HAP-1 (cell line): Measurements from ENCODE around the gene MED27.
A peak's percentile ranks its signal among the peaks of the same experiment; 100 is the strongest.

Experiments used
- DNase-seq, 2 experiments: peaks; one replicate each; pipeline ENCODE4 v3.0.0-alpha.2; 2016 to 2020; ENCODE audit warnings: low spot score in 2 of 2
- H3K27me3 ChIP-seq: fragments of 250-450 bp; sonication (Bioruptor Pico); 2 replicates; pipeline ENCODE4 v1.5.1; 2020; ENCODE audit warnings: low read depth, mild to moderate bottlenecking, moderate library complexity
- H3K36me3 ChIP-seq: fragments of 250-450 bp; sonication (Bioruptor Pico); replicated peaks from 2 replicates; pipeline ENCODE4 v1.5.1; 2020; ENCODE audit warnings: mild to moderate bottlenecking
- H3K4me1 ChIP-seq: fragments of 250-450 bp; sonication (Bioruptor Pico); 2 replicates; pipeline ENCODE4 v1.5.1; 2020; ENCODE audit warnings: mild to moderate bottlenecking
- H3K4me3 ChIP-seq: fragments of 250-450 bp; sonication (Bioruptor Pico); 2 replicates; pipeline ENCODE4 v1.5.1; 2020; ENCODE audit warnings: mild to moderate bottlenecking, moderate library complexity
- H3K9me3 ChIP-seq: fragments of 250-450 bp; sonication (Bioruptor Pico); 2 replicates; pipeline ENCODE4 v1.5.1; 2020; ENCODE audit warnings: mild to moderate bottlenecking, moderate library complexity
- in situ Hi-C: fragments of 300-500 bp; cut with MboI; formaldehyde crosslinking; loops from 3 replicates; pipeline ENCODE4 v1.14.3; 2020; ENCODE audit warnings: low sequenced_read_pairs, inconsistent platforms, mixed read lengths

MED27 gene

DNA sequence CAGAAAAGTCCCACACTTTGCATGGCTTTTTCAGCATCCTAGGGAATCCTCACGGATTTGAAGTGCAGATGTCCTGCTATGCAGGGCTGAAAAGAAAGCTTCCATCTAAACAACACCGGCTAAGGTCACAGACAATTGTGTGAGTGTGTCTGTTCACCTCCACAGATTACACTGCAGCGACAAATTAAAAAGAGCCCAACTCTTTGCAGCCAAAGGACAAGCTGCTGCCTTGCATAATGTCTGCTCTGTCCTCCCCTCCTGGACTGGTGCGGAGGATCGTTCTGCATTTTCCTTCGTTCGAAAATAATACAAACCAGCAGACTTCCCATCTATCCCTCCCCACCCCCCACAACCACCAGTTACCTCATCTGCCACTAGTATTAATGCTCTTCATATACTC, 169.1 kb downstream of the MED27 start:
- peaks cover 6% of the 10 kb centered on the region; the same call in 1 of the 2 replicates for H3K4me1 ChIP-seq
- no peaks in the 10 kb centered on the region for H3K36me3 ChIP-seq
- no peak overlapping the region for H3K4me3 ChIP-seq
- DNase-seq: no peak
- in situ Hi-C loops: no loop called here
- H3K9me3 ChIP-seq: no peaks in the 10 kb centered on the region
- H3K27me3 ChIP-seq: no peaks in the 10 kb centered on the region

DNA sequence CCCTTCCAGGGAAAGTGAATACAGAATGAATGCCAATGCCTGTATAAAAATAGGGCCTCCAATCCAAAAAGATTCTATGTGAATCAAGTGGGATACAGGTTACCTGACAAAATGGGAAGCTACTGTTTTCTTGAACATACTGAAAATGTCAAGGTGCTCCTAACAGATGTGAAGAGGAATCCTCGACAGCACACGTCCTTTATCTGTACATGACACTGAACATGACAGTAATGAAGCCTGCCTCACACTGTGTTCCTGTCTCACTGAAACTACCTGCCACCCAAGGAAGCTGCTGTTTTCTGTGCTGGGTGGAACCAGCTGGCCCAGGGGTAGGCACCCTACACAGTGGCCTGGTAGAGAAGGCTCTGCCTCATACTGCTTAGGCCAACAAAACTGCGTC, 174.5 kb downstream of the MED27 start:
- in situ Hi-C loops: no loop called here
- no peaks in the 10 kb centered on the region for H3K4me1 ChIP-seq
- DNase-seq: no peak
- no peaks in the 10 kb centered on the region for H3K36me3 ChIP-seq
- H3K9me3 ChIP-seq: no peaks in the 10 kb centered on the region
- H3K27me3 ChIP-seq: no peaks in the 10 kb centered on the region
- H3K4me3 ChIP-seq: no peak overlapping the region

DNA sequence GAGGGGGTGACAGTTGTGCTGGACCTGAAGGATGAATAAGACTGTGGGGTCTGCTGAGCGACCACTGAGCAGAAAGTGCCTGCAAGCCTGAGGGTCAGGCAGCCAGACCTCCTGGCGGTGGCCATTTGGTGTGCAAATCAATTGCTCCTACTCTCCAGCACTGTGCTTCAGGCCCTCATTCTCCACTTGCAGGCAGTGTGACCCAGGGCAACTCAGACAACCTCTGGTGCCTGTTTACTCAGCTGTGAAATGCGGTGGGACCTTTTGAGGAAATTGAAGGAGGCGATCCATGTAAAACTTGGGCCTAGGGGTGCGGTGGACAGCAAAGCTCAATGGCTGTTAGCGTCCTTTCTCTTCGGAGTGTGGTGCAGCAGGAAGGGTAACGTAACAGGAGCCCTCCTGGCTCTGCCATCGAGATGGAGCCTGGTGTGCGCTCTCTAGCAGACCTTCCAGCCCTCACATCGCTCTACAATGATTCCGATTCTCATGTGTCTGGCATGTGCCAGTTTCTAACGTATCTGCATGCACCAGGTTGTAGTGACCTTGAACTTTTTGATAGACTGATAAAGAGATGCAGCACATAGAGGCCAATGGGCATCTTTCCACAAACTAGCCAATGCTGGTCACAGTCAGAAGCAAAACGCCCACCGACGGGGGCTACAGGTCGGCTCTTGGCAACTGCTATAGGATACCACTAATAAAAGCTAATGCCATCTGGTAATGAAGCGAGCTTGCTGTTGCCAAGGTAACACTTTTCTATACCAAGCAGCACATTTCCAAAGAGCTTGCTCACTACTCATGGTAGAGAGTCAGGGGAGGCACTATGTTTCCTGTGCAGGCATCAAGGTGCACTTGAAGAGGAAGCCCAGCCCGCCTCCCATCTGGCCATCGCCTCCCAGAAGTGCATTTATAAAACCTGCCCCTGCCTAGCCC, 180.1 kb downstream of the MED27 start:
- in situ Hi-C loops: no loop called here

DNA sequence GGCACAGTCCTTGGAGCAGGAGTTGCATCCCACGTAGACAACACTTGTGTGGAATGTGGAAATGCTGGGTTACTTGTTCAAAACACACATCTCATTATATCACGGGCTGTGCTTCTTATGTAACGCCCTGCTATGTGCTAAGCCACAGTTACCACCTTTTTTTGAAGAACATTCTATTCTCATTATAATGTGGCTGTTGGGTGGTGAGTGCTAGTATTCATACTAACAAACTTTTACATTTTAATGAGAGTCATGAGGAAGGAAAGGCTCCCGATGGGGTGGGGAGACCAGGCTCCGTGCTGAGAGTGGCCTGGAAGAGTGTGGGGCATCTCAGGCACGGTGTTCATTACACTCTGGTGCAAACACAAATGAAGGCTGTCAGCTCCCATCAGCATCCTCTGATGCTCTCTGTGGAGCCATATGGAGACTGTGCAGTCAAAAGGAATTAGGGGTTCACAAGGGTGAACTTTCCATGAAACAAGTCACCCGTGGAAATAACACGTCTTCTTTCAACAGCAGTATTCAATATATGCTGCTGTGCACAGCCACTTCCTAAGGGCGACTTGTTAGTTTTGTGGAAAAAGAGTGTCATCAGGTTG, 186.7 kb downstream of the MED27 start:
- H3K4me1 ChIP-seq: peaks cover 33% of the 10 kb centered on the region
- peak; percentile 43 to 55 for DNase-seq
- no peak overlapping the region for H3K4me3 ChIP-seq
- H3K27me3 ChIP-seq: no peaks in the 10 kb centered on the region
- H3K36me3 ChIP-seq: no peaks in the 10 kb centered on the region
- in situ Hi-C loops: no loop called here
- H3K9me3 ChIP-seq: no peaks in the 10 kb centered on the region

More for the DNA sequence above, 180.1 kb downstream of the MED27 start:
- no peak overlapping the region for H3K4me3 ChIP-seq
- H3K27me3 ChIP-seq: no peaks in the 10 kb centered on the region
- no peaks in the 10 kb centered on the region for H3K4me1 ChIP-seq
- no peaks in the 10 kb centered on the region for H3K36me3 ChIP-seq
- no peaks in the 10 kb centered on the region for H3K9me3 ChIP-seq
- no peak for DNase-seq

DNA sequence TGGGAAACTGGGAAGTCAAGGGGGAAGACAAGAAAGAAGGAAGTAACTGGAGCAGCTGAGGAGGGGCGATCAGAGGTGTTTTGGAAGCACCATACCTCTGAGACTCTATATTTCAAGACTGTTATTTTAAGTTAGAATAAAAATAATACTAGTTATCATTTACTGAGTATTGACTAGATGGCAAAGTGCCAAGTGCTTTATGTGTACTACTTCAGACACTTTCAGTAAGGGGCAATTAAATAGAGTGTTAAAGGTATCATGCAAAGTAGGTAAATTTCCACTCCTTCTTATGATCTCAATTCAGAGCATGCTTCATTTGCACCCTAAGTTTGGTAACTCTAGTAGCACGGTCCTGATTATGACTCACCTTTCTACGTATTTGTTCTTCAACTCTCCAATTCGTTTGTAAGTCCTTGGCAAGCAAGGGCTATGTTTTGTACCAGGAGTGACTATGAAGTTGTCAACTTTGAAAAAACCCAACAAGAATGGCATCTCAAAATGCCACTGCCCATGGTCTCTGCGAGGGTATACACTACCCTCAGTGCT, 187.4 kb downstream of the MED27 start:
- Histone ChIP-seq H3K36me3 (no peaks in the 10 kb centered on the region), H3K4me1 (peaks cover 33% of the 10 kb centered on the region), H3K27me3 (no peaks in the 10 kb centered on the region), H3K4me3 (no peak overlapping the region), H3K9me3 (no peaks in the 10 kb centered on the region)
- no peak for DNase-seq
- in situ Hi-C loops: no loop called here

DNA sequence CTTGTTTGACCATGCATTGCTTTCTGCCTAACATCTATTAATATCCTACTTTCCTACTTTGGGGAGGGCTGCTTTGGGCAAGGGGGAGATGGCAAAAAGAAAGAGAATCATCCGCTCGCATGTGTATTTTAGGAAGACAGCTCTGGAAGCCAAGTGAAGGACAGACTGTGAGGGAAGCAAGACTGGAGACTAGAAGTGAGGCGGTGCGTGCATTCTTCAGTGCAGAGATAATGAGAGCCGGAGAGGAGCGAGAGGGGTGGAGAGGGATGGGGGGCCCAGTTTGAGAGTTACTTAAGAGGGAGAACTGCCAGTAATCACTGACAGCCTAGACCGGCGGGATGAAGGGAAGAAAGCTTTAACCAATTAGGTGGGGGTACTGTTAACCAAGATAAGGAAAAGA, 188.1 kb downstream of the MED27 start:
- in situ Hi-C loops: no loop called here
- Histone ChIP-seq H3K36me3 (no peaks in the 10 kb centered on the region), H3K27me3 (no peaks in the 10 kb centered on the region), H3K9me3 (no peaks in the 10 kb centered on the region), H3K4me3 (no peak overlapping the region), H3K4me1 (peaks cover 33% of the 10 kb centered on the region)
- DNase-seq: no peak

DNA sequence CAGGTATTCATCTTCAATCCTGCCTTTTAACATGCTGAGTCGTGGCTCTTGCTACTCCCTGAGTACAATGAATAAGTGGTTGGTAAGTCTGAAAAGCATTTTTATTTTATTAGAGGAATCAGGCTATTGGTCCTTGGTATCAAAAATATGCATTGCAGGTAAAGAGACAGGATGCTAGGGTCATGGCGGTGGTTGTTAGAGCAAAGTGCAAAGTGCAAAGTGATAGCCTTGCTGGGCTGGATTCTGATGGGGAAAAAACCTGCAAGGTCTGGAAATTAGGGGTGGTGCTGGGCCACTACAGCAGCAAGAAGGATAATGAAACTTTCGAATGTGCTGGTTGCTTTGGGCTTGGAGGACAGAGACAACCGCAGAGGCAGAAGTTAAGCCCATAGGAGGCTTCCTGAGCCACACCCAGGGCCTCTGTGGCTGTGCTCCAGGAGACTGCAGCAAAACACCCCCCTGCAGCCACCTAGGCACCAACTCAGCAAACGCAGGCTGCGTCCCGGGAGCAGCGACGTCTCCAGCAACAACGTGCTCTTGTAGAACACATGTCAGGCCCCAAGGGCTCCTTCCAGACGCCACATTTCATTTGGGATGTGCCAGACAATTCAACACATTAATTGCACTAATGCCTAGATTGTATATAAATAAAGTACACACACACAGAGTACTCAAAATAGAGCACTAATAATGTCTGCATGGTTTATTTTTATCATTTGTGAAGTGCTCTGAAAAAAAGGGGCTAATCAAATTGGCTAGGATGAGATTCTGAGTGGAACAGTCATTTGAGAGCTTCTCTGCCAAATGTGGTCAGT, 190.0 kb downstream of the MED27 start:
- no peaks in the 10 kb centered on the region for H3K36me3 ChIP-seq
- no peak overlapping the region for H3K4me3 ChIP-seq
- no peaks in the 10 kb centered on the region for H3K27me3 ChIP-seq
- peaks cover 33% of the 10 kb centered on the region for H3K4me1 ChIP-seq
- DNase-seq: no peak
- in situ Hi-C loops: no loop called here
- no peaks in the 10 kb centered on the region for H3K9me3 ChIP-seq

DNA sequence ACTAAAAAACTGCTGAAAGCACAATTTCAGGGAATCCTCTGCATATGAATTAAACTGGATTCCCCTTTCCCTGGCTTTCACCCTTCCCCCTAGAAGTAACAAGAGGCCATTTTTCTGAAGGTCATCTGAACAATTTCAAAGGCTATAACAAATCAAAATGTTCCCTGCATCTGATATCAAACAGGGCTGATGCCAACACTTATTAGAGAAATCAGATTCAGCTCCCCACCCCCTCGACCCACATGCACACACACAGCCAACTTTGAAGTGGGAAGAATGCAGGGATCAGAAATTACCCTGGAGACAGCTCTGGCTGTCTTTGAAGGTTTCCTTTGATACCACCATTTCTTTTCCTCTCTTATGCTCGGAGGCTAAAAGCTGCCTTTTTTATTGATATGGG, 190.7 kb downstream of the MED27 start:
- Histone ChIP-seq H3K4me1 (peaks cover 30% of the 10 kb centered on the region), H3K27me3 (no peaks in the 10 kb centered on the region), H3K4me3 (no peak overlapping the region), H3K36me3 (no peaks in the 10 kb centered on the region), H3K9me3 (no peaks in the 10 kb centered on the region)
- in situ Hi-C loops: no loop called here
- DNase-seq: peak in 1 of 2 experiments; percentile 29

DNA sequence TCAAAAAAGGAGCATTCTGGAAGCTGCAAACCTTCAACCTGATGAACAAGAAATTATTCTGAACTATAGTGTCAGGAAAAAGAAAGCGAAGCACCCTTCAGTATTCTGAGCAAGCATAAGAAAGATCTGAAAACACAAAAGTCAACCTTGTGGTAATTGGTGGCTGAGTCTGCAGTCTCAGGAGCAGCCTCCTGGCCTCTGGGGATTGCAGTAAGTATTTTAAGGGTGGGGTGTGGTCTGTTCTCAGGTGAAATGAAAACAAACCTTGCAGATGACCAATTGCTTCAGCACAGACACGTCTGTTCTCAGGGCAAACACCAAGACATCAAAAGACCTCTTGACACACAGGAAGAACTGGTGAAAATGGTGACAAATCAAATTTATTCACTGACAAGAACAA, 192.0 kb downstream of the MED27 start:
- DNase-seq: no peak
- Histone ChIP-seq H3K27me3 (no peaks in the 10 kb centered on the region), H3K36me3 (no peaks in the 10 kb centered on the region), H3K9me3 (no peaks in the 10 kb centered on the region), H3K4me3 (no peak overlapping the region), H3K4me1 (peaks cover 22% of the 10 kb centered on the region)
- in situ Hi-C loops: no loop called here

DNA sequence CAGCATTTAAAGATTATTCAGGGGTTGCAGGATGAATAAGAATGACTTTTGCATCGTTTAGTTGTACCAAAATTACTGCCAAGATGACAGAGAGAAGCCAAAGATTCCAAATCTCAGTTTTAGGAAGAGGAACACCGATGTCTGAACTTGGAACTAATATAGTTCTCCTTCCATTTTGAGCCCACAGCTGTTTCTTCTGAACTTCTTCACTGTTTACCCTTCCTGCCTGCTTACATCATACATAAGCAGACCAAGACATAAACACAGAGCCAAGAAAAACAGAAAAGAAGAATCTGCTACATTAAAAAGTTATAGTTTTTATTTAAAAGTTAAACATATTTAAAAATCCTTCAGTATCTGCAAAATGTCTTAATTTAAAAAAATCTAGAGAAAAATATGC, 192.8 kb downstream of the MED27 start:
- Histone ChIP-seq H3K9me3 (no peaks in the 10 kb centered on the region), H3K4me1 (peaks cover 16% of the 10 kb centered on the region), H3K27me3 (no peaks in the 10 kb centered on the region), H3K36me3 (no peaks in the 10 kb centered on the region), H3K4me3 (no peak overlapping the region)
- in situ Hi-C loops: no loop called here
- DNase-seq: no peak

DNA sequence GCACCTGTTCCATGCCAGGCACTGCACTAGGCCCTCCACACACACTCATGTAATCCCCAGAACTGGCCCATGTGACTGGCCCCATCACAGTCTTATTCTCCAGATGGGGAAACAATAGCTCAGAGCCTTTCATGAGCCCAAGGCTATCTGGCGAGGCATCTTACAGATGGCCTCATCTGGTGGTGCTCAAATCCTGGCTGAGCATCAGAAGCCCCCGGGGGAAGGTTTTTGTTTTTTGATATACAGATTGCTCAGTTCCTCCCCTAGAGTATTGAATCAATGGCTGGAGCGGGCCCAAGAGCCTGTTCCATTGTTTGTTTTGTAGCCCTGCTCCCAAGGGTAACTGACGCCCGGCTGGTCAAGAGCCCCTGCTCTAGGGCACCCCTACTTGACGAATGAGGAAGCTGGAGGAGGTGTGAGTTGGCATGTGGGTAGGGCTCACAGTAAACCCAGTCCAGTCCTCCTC, 194.5 kb downstream of the MED27 start:
- in situ Hi-C loops: no loop called here
- Histone ChIP-seq H3K4me1 (peaks cover 24% of the 10 kb centered on the region), H3K36me3 (no peaks in the 10 kb centered on the region), H3K27me3 (no peaks in the 10 kb centered on the region), H3K4me3 (no peak overlapping the region), H3K9me3 (no peaks in the 10 kb centered on the region)
- peak; percentile 36 to 68 for DNase-seq

DNA sequence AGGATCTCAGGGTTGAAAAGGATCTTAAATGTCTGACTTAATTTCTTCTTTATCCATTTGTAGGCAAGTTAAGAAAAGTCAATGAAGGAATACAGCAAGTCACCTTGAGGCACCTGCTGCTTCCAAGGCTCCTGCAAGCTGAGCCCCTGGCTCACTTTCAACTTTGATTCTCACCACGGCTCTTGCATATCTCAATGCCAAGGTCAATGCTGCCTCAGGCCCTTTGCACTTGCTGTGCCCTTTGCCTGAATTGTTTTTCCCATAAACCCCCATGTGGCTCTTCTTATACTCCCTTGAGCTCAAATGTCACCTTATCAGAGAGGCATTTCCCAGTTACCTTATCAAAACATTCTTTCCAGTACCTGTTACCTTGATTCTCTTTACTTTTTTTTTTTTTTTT, 195.4 kb downstream of the MED27 start:
- no peak for DNase-seq
- Histone ChIP-seq H3K4me1 (peaks cover 19% of the 10 kb centered on the region), H3K27me3 (no peaks in the 10 kb centered on the region), H3K9me3 (no peaks in the 10 kb centered on the region), H3K4me3 (no peak overlapping the region), H3K36me3 (no peaks in the 10 kb centered on the region)
- in situ Hi-C loops: no loop called here

DNA sequence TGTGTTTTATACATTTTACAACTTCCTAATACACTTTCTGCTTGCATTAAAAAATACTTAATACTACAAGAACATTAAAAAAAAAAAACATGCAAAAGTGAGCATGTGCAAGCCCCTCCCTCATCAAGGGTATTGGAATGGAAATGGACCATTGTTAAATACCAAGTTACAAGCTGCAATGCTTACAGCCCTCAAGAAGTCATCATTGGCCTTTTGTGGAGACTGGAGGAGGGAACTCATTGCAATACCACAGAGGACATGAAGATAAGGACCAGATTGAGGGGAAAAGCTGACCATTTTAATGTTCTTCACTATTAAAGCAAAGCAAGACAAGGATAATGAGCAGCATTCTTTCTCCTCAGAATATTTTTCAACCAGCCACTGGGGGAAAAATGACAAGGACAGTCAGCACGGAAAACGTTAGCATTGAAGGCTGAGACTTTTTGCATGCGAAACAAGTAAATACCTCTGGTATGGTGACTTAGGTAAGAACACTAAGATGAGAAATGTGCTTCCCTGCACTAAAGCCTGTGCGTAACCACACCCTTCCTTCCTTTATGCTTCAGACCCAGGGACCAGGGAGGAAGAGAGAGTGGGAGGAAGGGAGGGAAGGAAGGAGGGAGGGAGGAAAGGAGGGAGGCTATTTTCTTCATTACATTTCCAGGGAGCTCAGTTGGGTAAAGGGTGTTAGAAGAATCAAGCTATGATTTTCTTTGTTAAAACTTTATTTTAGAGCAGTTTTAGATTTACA, 198.7 kb downstream of the MED27 start:
- Histone ChIP-seq H3K9me3 (no peaks in the 10 kb centered on the region), H3K4me1 (peaks cover 8% of the 10 kb centered on the region), H3K36me3 (no peaks in the 10 kb centered on the region), H3K4me3 (no peak overlapping the region), H3K27me3 (no peaks in the 10 kb centered on the region)
- no peak for DNase-seq
- in situ Hi-C loops: no loop called here
